Immature natural killer cell (primary cell): Measurements from ENCODE around the gene CCL3. TPM values are rescaled to one million over a fixed set of nuclear protein-coding genes. Genes with fewer than 3 reads are reported as not detected.
A peak's percentile ranks its signal among the peaks of the same experiment; 100 is the strongest.
"Not testable (repeated sequence)": the region's sequence is repeated elsewhere in the genome, so short reads cannot be mapped to it uniquely, and the experiment has no call there.

ENCODE experiments used
- DNase-seq, 3 donors: peaks; one replicate each; pipeline ENCODE4 v3.0.0; 2022; ENCODE audit warnings: mixed read lengths in 1 of 3
- H3K27ac Mint-ChIP-seq, 6 donors: one replicate each; pipeline ENCODE4 v1.8.0; 2020; ENCODE audit warnings: mixed read lengths in 6 of 6, mild to moderate bottlenecking in 5 of 6, inconsistent platforms in 4 of 6, moderate library complexity in 3 of 6
- H3K27me3 Mint-ChIP-seq, 3 donors: one replicate each; pipeline ENCODE4 v1.8.0; 2020 to 2021; ENCODE audit warnings: low read depth in 3 of 3, mild to moderate bottlenecking in 3 of 3, mixed read lengths in 3 of 3, moderate library complexity in 3 of 3, inconsistent platforms in 1 of 3
- H3K36me3 Mint-ChIP-seq, 3 donors: one replicate each; pipeline ENCODE4 v1.8.0; 2020; ENCODE audit warnings: mixed read lengths in 3 of 3, inconsistent platforms in 2 of 3, mild to moderate bottlenecking in 2 of 3
- H3K4me1 Mint-ChIP-seq, 2 donors: one replicate each; pipeline ENCODE4 v1.8.0; 2020; ENCODE audit warnings: inconsistent platforms in 2 of 2, mild to moderate bottlenecking in 2 of 2, mixed read lengths in 2 of 2, moderate library complexity in 1 of 2
- H3K4me3 Mint-ChIP-seq, 5 donors: one replicate each; pipeline ENCODE4 v1.8.0; 2020; ENCODE audit warnings: mild to moderate bottlenecking in 5 of 5, mixed read lengths in 5 of 5, inconsistent platforms in 3 of 5, moderate library complexity in 3 of 5
- H3K9me3 Mint-ChIP-seq, 6 donors: one replicate each; pipeline ENCODE4 v1.8.0; 2020; ENCODE audit warnings: mild to moderate bottlenecking in 6 of 6, mixed read lengths in 6 of 6, inconsistent platforms in 4 of 6, moderate library complexity in 3 of 6
- polyA plus RNA-seq, 3 donors: library from polyadenylated mRNA; unstranded; fragments of 300-500 nt; fragmentation: Illumina TruSeq; gene quantifications; one replicate each; pipeline ENCODE4 v1.2.3, GENCODE V29; 2021

Gene CCL3
- polyA plus RNA-seq, 3 donors from 2014 or later: 120 to 149 (median 128) TPM

DNA sequence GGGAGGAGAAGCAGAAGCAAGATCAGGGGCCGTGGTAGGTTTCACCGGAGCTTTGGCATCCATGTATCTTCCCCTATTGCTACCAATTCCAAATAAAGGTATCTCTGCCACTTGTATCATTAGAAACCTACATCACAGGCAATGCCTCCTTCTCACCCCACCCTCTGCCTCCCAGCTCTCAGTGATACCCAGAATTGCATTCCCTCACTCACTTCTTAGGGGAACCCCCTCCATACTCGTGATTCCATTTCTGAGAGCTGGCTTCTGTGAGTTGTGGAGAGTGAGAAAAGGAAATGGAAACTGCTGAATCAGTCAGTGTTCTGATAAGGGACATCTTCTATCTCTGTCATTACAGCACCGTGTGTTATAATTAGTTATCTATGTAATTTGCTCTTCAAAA, 2.3 kb upstream of the CCL3 start:
- Mint-ChIP-seq H3K4me1 (peaks cover 90 to 100% of the 10 kb centered on the region in 2 donors), H3K4me3 (peak overlapping the region in 4 of 5 donors; percentile 22 to 74 (median 58)), H3K9me3 (no peaks in the 10 kb centered on the region), H3K27me3 (peaks cover 14 to 15% (median 15%) of the 10 kb centered on the region in 3 donors), H3K27ac (peak overlapping the region; percentile 38 to 89 (median 70)), H3K36me3 (peaks cover 4 to 17% (median 11%) of the 10 kb centered on the region in 3 donors)
- no peak for DNase-seq

GRCh38 chr17:36089339-36089865, 541 bp downstream of the CCL3 start:
- Mint-ChIP-seq H3K4me3 (peak overlapping the region; percentile 83 to 93 (median 89)), H3K9me3 (no peaks in the 10 kb centered on the region), H3K36me3 (peaks cover 4 to 15% (median 7%) of the 10 kb centered on the region in 3 donors), H3K4me1 (peaks cover 89 to 100% of the 10 kb centered on the region in 2 donors), H3K27ac (peak overlapping the region; percentile 91 to 99 (median 96)), H3K27me3 (peaks cover 14 to 23% (median 20%) of the 10 kb centered on the region in 3 donors)
- no peak for DNase-seq

DNA sequence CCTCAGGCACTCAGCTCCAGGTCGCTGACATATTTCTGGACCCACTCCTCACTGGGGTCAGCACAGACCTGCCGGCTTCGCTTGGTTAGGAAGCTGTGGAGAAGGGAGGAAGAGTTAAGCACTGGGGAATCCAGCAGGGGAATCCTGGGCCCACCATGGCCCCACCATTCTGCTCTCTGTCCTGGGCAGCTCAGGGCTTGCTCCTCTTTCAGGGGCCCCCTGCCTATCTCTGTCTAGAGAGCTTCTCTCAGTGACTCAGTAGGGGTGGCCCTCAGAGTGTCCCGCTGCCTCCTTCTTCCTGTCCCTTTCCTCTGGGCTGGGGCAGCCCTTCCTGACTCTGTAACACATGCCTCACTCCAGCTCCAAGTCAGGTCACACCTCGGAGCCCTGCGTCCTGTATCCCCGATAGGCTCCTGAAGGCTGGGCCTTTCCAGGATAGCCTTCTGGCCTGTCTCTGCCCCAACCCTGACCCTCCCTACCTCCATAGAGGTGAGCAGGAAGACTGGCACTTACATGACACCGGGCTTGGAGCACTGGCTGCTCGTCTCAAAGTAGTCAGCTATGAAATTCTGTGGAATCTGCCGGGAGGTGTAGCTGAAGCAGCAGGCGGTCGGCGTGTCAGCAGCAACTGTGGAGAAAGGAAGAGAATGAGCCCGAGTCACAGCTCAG, 1.1 kb downstream of the CCL3 start:
- DNase-seq: no peak
- Mint-ChIP-seq H3K27me3 (peaks cover 12 to 23% (median 20%) of the 10 kb centered on the region in 3 donors), H3K9me3 (no peaks in the 10 kb centered on the region), H3K36me3 (peaks cover 4 to 15% (median 7%) of the 10 kb centered on the region in 3 donors), H3K27ac (peak overlapping the region; percentile 91 to 99 (median 96)), H3K4me3 (peak overlapping the region; percentile 83 to 93 (median 89)), H3K4me1 (peaks cover 91 to 100% of the 10 kb centered on the region in 2 donors)

GRCh38 chr17:36087897-36088572, 1.9 kb downstream of the CCL3 start:
- Mint-ChIP-seq H3K4me1 (peaks cover 95 to 100% of the 10 kb centered on the region in 2 donors), H3K4me3 (peak overlapping the region; percentile 83 to 93 (median 89)), H3K36me3 (peaks cover 4 to 12% (median 4%) of the 10 kb centered on the region in 3 donors), H3K27ac (peak overlapping the region; percentile 91 to 99 (median 96)), H3K27me3 (peaks cover 12 to 23% (median 20%) of the 10 kb centered on the region in 3 donors)
- not testable (repeated sequence) for H3K9me3 Mint-ChIP-seq
- peak; percentile 60 to 63 (median 61) for DNase-seq

- Mint-ChIP-seq H3K36me3 (peaks cover 4 to 12% (median 4%) of the 10 kb centered on the region in 3 donors), H3K27ac (peak overlapping the region; percentile 91 to 99 (median 96)), H3K27me3 (peaks cover 15 to 26% (median 25%) of the 10 kb centered on the region in 3 donors), H3K4me1 (peaks cover 96 to 100% of the 10 kb centered on the region in 2 donors), H3K4me3 (peak overlapping the region; percentile 26 to 93 (median 83))
- not testable (repeated sequence) for H3K9me3 Mint-ChIP-seq, DNase-seq
Measured at GRCh38 chr17:36087471-36087870, 2.5 kb downstream of the CCL3 start.

DNA sequence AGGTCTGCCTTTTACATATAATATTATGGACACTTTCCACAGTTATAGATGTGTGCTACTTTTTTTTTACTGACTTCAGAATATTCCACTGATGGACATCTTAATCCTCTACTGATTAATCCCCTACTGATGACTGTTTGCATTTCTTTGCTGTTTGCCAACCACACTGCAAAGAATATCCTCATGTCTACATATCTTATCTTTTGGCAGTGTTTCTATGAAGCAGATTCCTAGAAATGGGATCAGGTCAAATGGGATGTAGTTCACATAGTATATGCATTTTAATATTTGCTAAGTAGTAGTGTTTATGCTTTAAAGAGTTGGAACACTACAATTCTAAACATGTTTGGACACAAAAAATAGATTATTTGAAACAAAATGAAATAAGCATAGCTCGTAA, 3.2 kb downstream of the CCL3 start:
- DNase-seq: no peak
- H3K27me3 Mint-ChIP-seq: peaks cover 18 to 31% (median 29%) of the 10 kb centered on the region in 3 donors
- peak overlapping the region in 3 of 5 donors; percentile 18 to 64 (median 36) for H3K4me3 Mint-ChIP-seq
- H3K36me3 Mint-ChIP-seq: peaks cover 4 to 12% (median 4%) of the 10 kb centered on the region in 3 donors
- no peaks in the 10 kb centered on the region for H3K9me3 Mint-ChIP-seq
- H3K27ac Mint-ChIP-seq: peak overlapping the region; percentile 81 to 98 (median 89)
- peaks cover 96 to 100% of the 10 kb centered on the region in 2 donors for H3K4me1 Mint-ChIP-seq

- peak in 2 of 3 donors; percentile 46 to 50 for DNase-seq
- H3K36me3 Mint-ChIP-seq: peaks cover 4 to 12% (median 4%) of the 10 kb centered on the region in 3 donors
- H3K4me1 Mint-ChIP-seq: peaks cover 98 to 100% of the 10 kb centered on the region in 2 donors
- H3K9me3 Mint-ChIP-seq: no peaks in the 10 kb centered on the region
- H3K27ac Mint-ChIP-seq: peak overlapping the region; percentile 96 to 100 (median 99)
- peak overlapping the region; percentile 8 to 70 (median 62) for H3K4me3 Mint-ChIP-seq
- H3K27me3 Mint-ChIP-seq: peaks cover 18 to 31% (median 31%) of the 10 kb centered on the region in 3 donors
Measured at GRCh38 chr17:36085765-36086164, 4.2 kb downstream of the CCL3 start.

GRCh38 chr17:36083691-36084090, 6.3 kb downstream of the CCL3 start:
- Mint-ChIP-seq H3K27me3 (peaks cover 6 to 19% (median 17%) of the 10 kb centered on the region in 3 donors), H3K4me3 (peak overlapping the region; percentile 43 to 73 (median 69)), H3K4me1 (peaks cover 92 to 97% of the 10 kb centered on the region in 2 donors), H3K27ac (peak overlapping the region; percentile 98 to 100 (median 100))
- not testable (repeated sequence) for DNase-seq, H3K36me3 Mint-ChIP-seq, H3K9me3 Mint-ChIP-seq

- Mint-ChIP-seq H3K27me3 (peaks cover 6 to 19% (median 18%) of the 10 kb centered on the region in 3 donors), H3K4me1 (peaks cover 88 to 96% of the 10 kb centered on the region in 2 donors), H3K4me3 (peak overlapping the region; percentile 70 to 82 (median 79)), H3K27ac (peak overlapping the region; percentile 98 to 100 (median 100))
- DNase-seq: peak; percentile 94 to 95 (median 94)
- H3K9me3 Mint-ChIP-seq, H3K36me3 Mint-ChIP-seq: not testable (repeated sequence)
Measured at GRCh38 chr17:36082482-36083120, 7.3 kb downstream of the CCL3 start.

- not testable (repeated sequence) for H3K9me3 Mint-ChIP-seq, DNase-seq
- Mint-ChIP-seq H3K4me3 (peak overlapping the region; percentile 70 to 82 (median 79)), H3K27me3 (peaks cover 6 to 19% (median 18%) of the 10 kb centered on the region in 3 donors), H3K4me1 (peaks cover 85 to 96% of the 10 kb centered on the region in 2 donors), H3K36me3 (peaks cover 11 to 14% (median 12%) of the 10 kb centered on the region in 3 donors), H3K27ac (peak overlapping the region; percentile 98 to 100 (median 100))
Measured at GRCh38 chr17:36081681-36082471, 8.1 kb downstream of the CCL3 start.

GRCh38 chr17:36074365-36074764, 15.6 kb downstream of the CCL3 start:
- Mint-ChIP-seq H3K36me3 (peaks cover 15 to 23% (median 20%) of the 10 kb centered on the region in 3 donors), H3K9me3 (peaks cover 0 to 12% (median 4%) of the 10 kb centered on the region in 6 donors), H3K4me3 (peak overlapping the region; percentile 15 to 91 (median 61)), H3K4me1 (peaks cover 77 to 98% of the 10 kb centered on the region in 2 donors), H3K27ac (peak overlapping the region; percentile 94 to 100 (median 98)), H3K27me3 (peaks cover 5 to 7% (median 5%) of the 10 kb centered on the region in 3 donors)
- peak in 1 of 3 donors; percentile 38 for DNase-seq

DNA sequence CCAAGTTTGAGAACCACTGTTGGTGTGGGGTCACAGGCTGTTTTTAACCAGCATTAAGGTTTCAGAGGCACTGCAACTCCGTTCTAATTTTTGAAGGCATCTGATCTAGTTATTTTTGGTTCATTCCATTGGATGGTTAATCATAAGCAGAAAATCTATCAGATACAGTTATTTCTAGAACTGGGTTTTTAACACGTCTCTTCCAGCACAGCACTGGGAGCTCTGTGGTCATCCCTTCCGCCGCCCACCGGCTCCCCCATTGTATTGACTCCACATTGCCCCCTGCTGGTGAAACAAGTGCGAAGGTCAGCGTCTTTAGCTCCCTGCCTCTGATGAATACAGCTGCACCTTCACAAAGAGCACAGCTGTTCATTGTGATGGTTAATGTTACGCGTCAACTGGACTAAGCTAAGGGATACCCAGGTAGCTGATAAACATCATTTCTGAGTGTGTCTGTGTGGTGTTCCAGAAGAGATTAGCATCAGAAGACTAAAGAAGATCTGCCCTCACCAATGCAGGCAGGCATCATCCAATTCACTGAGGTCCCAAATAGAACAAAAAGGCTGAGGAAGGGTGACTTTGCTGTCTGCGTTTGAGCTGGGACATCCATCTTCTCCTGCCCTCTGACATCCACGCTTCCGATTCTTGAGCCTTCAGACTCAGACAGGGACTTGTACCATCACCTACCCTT, 17.4 kb downstream of the CCL3 start:
- peak; percentile 83 to 87 (median 84) for DNase-seq
- Mint-ChIP-seq H3K4me1 (peaks cover 82 to 99% of the 10 kb centered on the region in 2 donors), H3K9me3 (peaks cover 0 to 10% (median 3%) of the 10 kb centered on the region in 6 donors), H3K36me3 (peaks cover 8 to 16% (median 13%) of the 10 kb centered on the region in 3 donors), H3K4me3 (peak overlapping the region; percentile 42 to 91 (median 58)), H3K27ac (peak overlapping the region; percentile 94 to 100 (median 98)), H3K27me3 (peaks cover 3 to 7% (median 5%) of the 10 kb centered on the region in 3 donors)
